A673 (cell line): ENCODE results near the gene ERVK3-1. TPM values are rescaled to one million over a fixed set of nuclear protein-coding genes. Genes with fewer than 3 reads are reported as not detected.

Experiments used
- BruUV-seq: library from RNA; stranded (reverse); fragments of 400-500 nt; replicated peaks from 2 replicates; lab custom pipeline; 2021; lab: Mats Ljungman, UMichigan
- CTCF ChIA-PET: fragments of 300-600 bp; sonication (Branson Sonifier 250); formaldehyde crosslinking; loops from one replicate; lab custom pipeline; 2022; ENCODE audit warnings: antibody characterized with exemption; lab: Charles Lee
- POLR2A ChIA-PET: fragments of 300-600 bp; sonication (Branson Sonifier 250); formaldehyde crosslinking; loops from one replicate; lab custom pipeline; 2022; ENCODE audit warnings: antibody characterized with exemption; ENCODE audit not compliant: low non-redundant PET; lab: Charles Lee
- DNase-seq: peaks from one replicate; pipeline ENCODE4 v3.0.0-alpha.2; 2015; ENCODE audit warnings: low spot score
- H3K27ac ChIP-seq: fragments of 200-600 bp; sonication (generic); 2 replicates; pipeline ENCODE4 v1.5.1; 2016; ENCODE audit warnings: mixed run types, low read depth, mild to moderate bottlenecking, mixed read lengths, antibody characterized with exemption, low read length; ENCODE audit not compliant: poor library complexity, severe bottlenecking
- H3K27me3 ChIP-seq: fragments of 200-600 bp; sonication (generic); replicated peaks from 2 replicates; pipeline ENCODE4 v1.6.1; 2017; ENCODE audit warnings: mixed run types, low read depth, mild to moderate bottlenecking, mixed read lengths, antibody characterized with exemption, low read length; ENCODE audit not compliant: insufficient read depth, poor library complexity
- H3K36me3 ChIP-seq: fragments of 200-600 bp; sonication (generic); 2 replicates; pipeline ENCODE4 v1.6.1; 2016; ENCODE audit warnings: mixed run types, mild to moderate bottlenecking, mixed read lengths, antibody characterized with exemption, low read length; ENCODE audit not compliant: insufficient read depth, poor library complexity, severe bottlenecking
- H3K4me1 ChIP-seq: fragments of 200-600 bp; sonication (generic); 2 replicates; pipeline ENCODE4 v1.6.1; 2017; ENCODE audit warnings: mixed run types, mild to moderate bottlenecking, mixed read lengths, antibody characterized with exemption, low read length; ENCODE audit not compliant: insufficient read depth, poor library complexity, severe bottlenecking
- H3K4me3 ChIP-seq: fragments of 200-600 bp; sonication (generic); 2 replicates; pipeline ENCODE4 v1.5.1; 2016; ENCODE audit warnings: low read depth, mixed run types, mild to moderate bottlenecking, mixed read lengths, low read length; ENCODE audit not compliant: poor library complexity, severe bottlenecking
- H3K9me3 ChIP-seq: fragments of 200-600 bp; sonication (generic); 2 replicates; pipeline ENCODE4 v1.6.1; 2016; ENCODE audit warnings: mixed run types, low read depth, mild to moderate bottlenecking, mixed read lengths, antibody characterized with exemption, low read length; ENCODE audit not compliant: poor library complexity, severe bottlenecking
- CTCF ChIP-seq: fragments of 300-800, 200-600 bp; sonication (generic); conservative IDR thresholded peaks from 2 replicates; pipeline ENCODE4 v1.5.1; 2017; ENCODE audit warnings: low read depth, mild to moderate bottlenecking, antibody characterized with exemption, low read length, moderate library complexity, mixed read lengths
- EZH2 ChIP-seq: fragments of 200-600 bp; sonication (generic); IDR thresholded peaks from 2 replicates; pipeline ENCODE4 v1.6.1; 2017; ENCODE audit warnings: borderline replicate concordance, low read depth, mild to moderate bottlenecking, mixed read lengths, antibody characterized with exemption, low read length; ENCODE audit not compliant: poor library complexity, severe bottlenecking
- intact Hi-C: fragments of 100-400 bp; cut with micrococcal nuclease; formaldehyde crosslinking; loops from one replicate; pipeline ENCODE4 v1.10.0; 2022; ENCODE audit not compliant: unreplicated experiment
- total RNA-seq: library from RNA; stranded (reverse); gene quantifications from 2 replicates; pipeline ENCODE4 v1.2.3, GENCODE V29; 2021

Gene ERVK3-1
- total RNA-seq, 1 experiment from 2014 or later, result 77.1 TPM

GRCh38 chr19:58351558-58351878, 46.3 kb downstream of the ERVK3-1 start:
- CTCF ChIA-PET, result no interaction called here
- Histone ChIP-seq H3K36me3 (no peaks in the 10 kb centered on the region), H3K4me1 (peaks cover 8% of the 10 kb centered on the region), H3K27me3 (no peaks in the 10 kb centered on the region), H3K27ac (no peak overlapping the region), H3K9me3 (no peaks in the 10 kb centered on the region), H3K4me3 (no peak overlapping the region)
- BruUV-seq, result no TSS peak
- no peak for DNase-seq
- POLR2A ChIA-PET, result interaction anchor here (0.6 kb wide), 1 partner anchor 12 kb away, joined by 6 read pairs; no protein-coding TSS in a partner anchor
- TF ChIP-seq CTCF (no peak), EZH2 (no peak)
- intact Hi-C loops, result no loop called here

- CTCF ChIA-PET, result no interaction called here
- Histone ChIP-seq H3K9me3 (no peaks in the 10 kb centered on the region), H3K4me1 (peaks cover 8% of the 10 kb centered on the region), H3K4me3 (no peak overlapping the region), H3K27ac (no peak overlapping the region), H3K36me3 (no peaks in the 10 kb centered on the region), H3K27me3 (no peaks in the 10 kb centered on the region)
- no TSS peak for BruUV-seq
- POLR2A ChIA-PET, result interaction anchor here (0.6 kb wide), 1 partner anchor 11 kb away, joined by 6 read pairs; no protein-coding TSS in a partner anchor
- TF ChIP-seq CTCF (no peak), EZH2 (no peak)
- intact Hi-C loops, result no loop called here
- no peak for DNase-seq
Observed at GRCh38 chr19:58351990-58352755, 47.0 kb downstream of the ERVK3-1 start.

- CTCF ChIA-PET, result no interaction called here
- Histone ChIP-seq H3K9me3 (no peaks in the 10 kb centered on the region), H3K4me1 (peaks cover 8% of the 10 kb centered on the region), H3K36me3 (no peaks in the 10 kb centered on the region), H3K4me3 (no peak within 1 kb of the TSS), H3K27ac (no peak within 1 kb of the TSS), H3K27me3 (no peaks in the 10 kb centered on the region)
- intact Hi-C loops, result no loop called here
- TF ChIP-seq CTCF (no peak), EZH2 (no peak)
- no peak for DNase-seq
- POLR2A ChIA-PET, result no interaction called here
- BruUV-seq, result no TSS peak
Observed at GRCh38 chr19:58352760-58353671, 47.8 kb downstream of the ERVK3-1 start, which contains the start of gene A1BG. Gene A1BG, minus strand, starts transcription at chr19:58353492. Its CDS starts 55 bp downstream, at chr19:58353437.
